Fibroblast of skin of right biceps (primary cell): ENCODE results near the gene NKX2-2.
"Not testable (repeated sequence)": the region's sequence is repeated elsewhere in the genome, so short reads cannot be mapped to it uniquely, and the experiment has no call there.

ENCODE experiments used
- DNase-seq: peaks from one replicate; pipeline ENCODE4 v3.0.0-alpha.2; 2013

The NKX2-2 gene

GRCh38 chr20:21508230-21509078 lies 5.4 kb downstream of the NKX2-2 start:
- no peak for DNase-seq

- DNase-seq, result no peak
These were observed 6.2 kb downstream of the NKX2-2 start for GRCh38 chr20:21507400-21508229.

GRCh38 chr20:21505810-21506530 lies 7.9 kb downstream of the NKX2-2 start:
- peak; percentile 47 for DNase-seq

GRCh38 chr20:21505161-21505809 lies 8.6 kb downstream of the NKX2-2 start:
- peak; percentile 38 for DNase-seq

GRCh38 chr20:21504323-21504722 lies 9.5 kb downstream of the NKX2-2 start:
- no peak for DNase-seq

- peak; percentile 9 for DNase-seq
These were observed 10.5 kb downstream of the NKX2-2 start for GRCh38 chr20:21503345-21503744.

- no peak for DNase-seq
These were observed 12.7 kb downstream of the NKX2-2 start for GRCh38 chr20:21501184-21501583.

- no peak for DNase-seq
These were observed 13.3 kb downstream of the NKX2-2 start for GRCh38 chr20:21500599-21500998.

GRCh38 chr20:21499641-21500040 lies 14.2 kb downstream of the NKX2-2 start:
- DNase-seq, result no peak

GRCh38 chr20:21498635-21499034 lies 15.2 kb downstream of the NKX2-2 start:
- no peak for DNase-seq

GRCh38 chr20:21498195-21498594 lies 15.7 kb downstream of the NKX2-2 start:
- no peak for DNase-seq

GRCh38 chr20:21496452-21496851 lies 17.4 kb downstream of the NKX2-2 start:
- no peak for DNase-seq

GRCh38 chr20:21493049-21493448 lies 20.8 kb downstream of the NKX2-2 start:
- DNase-seq, result no peak

GRCh38 chr20:21490105-21490504 lies 23.8 kb downstream of the NKX2-2 start:
- DNase-seq, result no peak

GRCh38 chr20:21480144-21480543 lies 33.7 kb downstream of the NKX2-2 start:
- not testable (repeated sequence) for DNase-seq

GRCh38 chr20:21465799-21466198 lies 48.1 kb downstream of the NKX2-2 start:
- DNase-seq, result no peak

- no peak for DNase-seq
These were observed 48.9 kb downstream of the NKX2-2 start for GRCh38 chr20:21464916-21465315.
